ENCODE data around the gene BDKRB2. TPM values are rescaled to one million over a fixed set of nuclear protein-coding genes. Genes with fewer than 3 reads are reported as not detected.

BDKRB2 gene
- polyA plus RNA-seq, 1 donor from 2014 or later: not detected

DNA sequence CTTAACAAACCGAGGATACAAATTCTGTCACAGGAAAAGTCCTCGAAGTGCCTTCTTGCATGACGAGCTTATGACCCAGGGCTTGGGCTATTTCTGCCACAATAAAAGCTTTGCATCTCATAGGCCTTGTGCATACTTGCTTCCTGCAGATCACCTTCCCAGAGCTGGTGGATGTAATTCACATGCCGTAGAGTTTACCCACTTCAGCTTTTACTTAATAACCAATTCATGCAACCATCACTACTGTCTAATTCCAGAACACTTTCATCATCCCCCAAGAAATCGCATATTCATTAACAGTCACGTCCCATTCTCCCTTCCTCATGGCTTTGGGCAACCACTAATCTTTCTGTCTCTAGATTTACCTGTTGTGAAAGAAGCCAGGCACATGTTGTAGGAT lies 42.4 kb downstream of the BDKRB2 start:
- H4K20me1 ChIP-seq (ENCODE audit: insufficient read depth): no peaks in the 10 kb centered on the region
- H3K4me3 ChIP-seq (ENCODE audit: low read length): no peak overlapping the region
- H3K36me3 ChIP-seq (ENCODE audit: insufficient read depth, low read length): no peaks in the 10 kb centered on the region
- no peaks in the 10 kb centered on the region for H3K9me2 ChIP-seq (ENCODE audit: insufficient read depth, low read length)
- H3F3A ChIP-seq (ENCODE audit: insufficient read depth, low read length, poor library complexity, severe bottlenecking): no peaks in the 10 kb centered on the region
- no peaks in the 10 kb centered on the region for H3K9me3 ChIP-seq (ENCODE audit: low read length)
- H3K4me2 ChIP-seq (ENCODE audit: low read length): no peak overlapping the region
- H3K27ac ChIP-seq (ENCODE audit: low read length): no peak overlapping the region
- H2AFZ ChIP-seq (ENCODE audit: low read depth, low read length): no peak overlapping the region
- no peak overlapping the region for H3K9ac ChIP-seq (ENCODE audit: low read length)
- TF ChIP-seq MXI1 (conservative IDR thresholded peaks at IDR 0.05; ENCODE audit: poor library complexity, severe bottlenecking): no peak
- TF ChIP-seq POLR2AphosphoS5 (IDR thresholded peaks at IDR 0.05): no peak
- TF ChIP-seq REST (IDR thresholded peaks at IDR 0.05; ENCODE audit: borderline replicate concordance): no peak
- no peak for TF ChIP-seq TAF1 (IDR thresholded peaks at IDR 0.05; ENCODE audit: low read depth)
- TF ChIP-seq SMC3 (conservative IDR thresholded peaks at IDR 0.05; ENCODE audit: poor library complexity): no peak
- no peak for TF ChIP-seq RAD21 (conservative IDR thresholded peaks at IDR 0.05)
- TF ChIP-seq CTCF (IDR thresholded peaks at IDR 0.05; ENCODE audit: poor library complexity, severe bottlenecking): no peak
- TF ChIP-seq EP300 (conservative IDR thresholded peaks at IDR 0.05; ENCODE audit: poor library complexity, severe bottlenecking): no peak
- no peak for TF ChIP-seq EZH2 (IDR thresholded peaks at IDR 0.05; ENCODE audit: borderline replicate concordance, insufficient read depth, low read length, poor library complexity, severe bottlenecking)
- no peaks in the 10 kb centered on the region for H3K27me3 ChIP-seq (ENCODE audit: insufficient read depth, low read depth, low read length)
- no peaks in the 10 kb centered on the region for H3K79me2 ChIP-seq (replicated peaks; ENCODE audit: insufficient read depth, low read length)

GRCh38 chr14:96249029-96249428 lies 44.4 kb downstream of the BDKRB2 start:
- Histone ChIP-seq H3K4me3 (ENCODE audit: low read length) (no peak overlapping the region), H3K4me2 (ENCODE audit: low read length) (no peak overlapping the region), H3K9me2 (ENCODE audit: insufficient read depth, low read length) (no peaks in the 10 kb centered on the region), H3K36me3 (ENCODE audit: insufficient read depth, low read length) (no peaks in the 10 kb centered on the region), H3K79me2 (replicated peaks; ENCODE audit: insufficient read depth, low read length) (no peaks in the 10 kb centered on the region), H2AFZ (ENCODE audit: low read depth, low read length) (no peak overlapping the region), H3K27ac (ENCODE audit: low read length) (no peak overlapping the region), H3K9me3 (ENCODE audit: low read length) (no peaks in the 10 kb centered on the region), H4K20me1 (ENCODE audit: insufficient read depth) (no peaks in the 10 kb centered on the region), H3F3A (ENCODE audit: insufficient read depth, low read length, poor library complexity, severe bottlenecking) (no peaks in the 10 kb centered on the region), H3K9ac (ENCODE audit: low read length) (no peak overlapping the region), H3K27me3 (ENCODE audit: insufficient read depth, low read depth, low read length) (no peaks in the 10 kb centered on the region)
- TF ChIP-seq EP300 (conservative IDR thresholded peaks at IDR 0.05; ENCODE audit: poor library complexity, severe bottlenecking): no peak
- no peak for TF ChIP-seq POLR2AphosphoS5 (IDR thresholded peaks at IDR 0.05)

DNA sequence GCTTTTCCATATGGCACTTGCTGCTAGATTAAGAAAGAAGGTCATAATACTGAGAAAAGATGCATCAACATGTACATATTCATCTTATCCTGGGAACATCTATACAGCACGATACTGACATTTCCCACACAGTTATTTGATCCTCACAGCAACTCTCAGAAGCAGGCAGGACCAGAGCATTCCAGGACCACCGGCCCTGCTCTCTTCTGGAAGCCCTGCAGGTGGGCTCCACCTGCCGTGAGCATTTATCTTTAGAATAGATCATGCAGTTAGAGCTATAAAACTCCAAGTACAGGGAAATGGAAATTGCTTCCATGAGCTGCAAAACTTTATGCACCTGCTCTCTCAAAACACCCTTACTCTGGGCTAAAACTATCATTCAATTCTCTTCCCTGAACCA lies 45.8 kb downstream of the BDKRB2 start:
- Histone ChIP-seq H3F3A (ENCODE audit: insufficient read depth, low read length, poor library complexity, severe bottlenecking) (no peaks in the 10 kb centered on the region), H3K79me2 (replicated peaks; ENCODE audit: insufficient read depth, low read length) (no peaks in the 10 kb centered on the region), H3K4me2 (ENCODE audit: low read length) (no peak overlapping the region), H3K9me3 (ENCODE audit: low read length) (no peaks in the 10 kb centered on the region), H3K27me3 (ENCODE audit: insufficient read depth, low read depth, low read length) (no peaks in the 10 kb centered on the region), H3K9me2 (ENCODE audit: insufficient read depth, low read length) (no peaks in the 10 kb centered on the region), H3K27ac (ENCODE audit: low read length) (no peak overlapping the region), H3K36me3 (ENCODE audit: insufficient read depth, low read length) (no peaks in the 10 kb centered on the region), H3K4me3 (ENCODE audit: low read length) (no peak overlapping the region), H3K9ac (ENCODE audit: low read length) (no peak overlapping the region), H2AFZ (ENCODE audit: low read depth, low read length) (no peak overlapping the region), H4K20me1 (ENCODE audit: insufficient read depth) (no peaks in the 10 kb centered on the region)
- TF ChIP-seq REST (IDR thresholded peaks at IDR 0.05; ENCODE audit: borderline replicate concordance): no peak
- TF ChIP-seq EP300 (conservative IDR thresholded peaks at IDR 0.05; ENCODE audit: poor library complexity, severe bottlenecking): no peak
- no peak for TF ChIP-seq RAD21 (conservative IDR thresholded peaks at IDR 0.05)
- no peak for TF ChIP-seq CTCF (IDR thresholded peaks at IDR 0.05; ENCODE audit: poor library complexity, severe bottlenecking)
- no peak for TF ChIP-seq MXI1 (conservative IDR thresholded peaks at IDR 0.05; ENCODE audit: poor library complexity, severe bottlenecking)
- no peak for TF ChIP-seq TAF1 (IDR thresholded peaks at IDR 0.05; ENCODE audit: low read depth)
- no peak for TF ChIP-seq POLR2AphosphoS5 (IDR thresholded peaks at IDR 0.05)
- TF ChIP-seq EZH2 (IDR thresholded peaks at IDR 0.05; ENCODE audit: borderline replicate concordance, insufficient read depth, low read length, poor library complexity, severe bottlenecking): no peak
- TF ChIP-seq SMC3 (conservative IDR thresholded peaks at IDR 0.05; ENCODE audit: poor library complexity): no peak
